ENCODE measurements around the gene NCAN. TPM values are rescaled to one million over a fixed set of nuclear protein-coding genes. Genes with fewer than 3 reads are reported as not detected.

The NCAN gene
- total and polyA plus RNA-seq, 9 of the 15 experiments (the other 6 are each of a cell fraction or from before 2014, with no cell fraction given), result 0.04 TPM; not detected in 8

GRCh38 chr19:19260417-19261214, 48.9 kb downstream of the NCAN start:
- H2AFZ ChIP-seq (ENCODE audit: low read depth, low read length), result no peak overlapping the region
- no peak for ATAC-seq
- CTCF ChIA-PET (ENCODE audit: low intra/inter-chr PET ratio), result no interaction called here

More at GRCh38 chr19:19260417-19261214, 48.9 kb downstream of the NCAN start:
- no peaks in the 10 kb centered on the region for H3K36me3 ChIP-seq (ENCODE audit: control insufficient read depth, insufficient read depth, low read length)
- H3K79me2 ChIP-seq (ENCODE audit: control insufficient read depth, insufficient read depth, low read length), result no peaks in the 10 kb centered on the region
- TF ChIP-seq, protein P1, sequence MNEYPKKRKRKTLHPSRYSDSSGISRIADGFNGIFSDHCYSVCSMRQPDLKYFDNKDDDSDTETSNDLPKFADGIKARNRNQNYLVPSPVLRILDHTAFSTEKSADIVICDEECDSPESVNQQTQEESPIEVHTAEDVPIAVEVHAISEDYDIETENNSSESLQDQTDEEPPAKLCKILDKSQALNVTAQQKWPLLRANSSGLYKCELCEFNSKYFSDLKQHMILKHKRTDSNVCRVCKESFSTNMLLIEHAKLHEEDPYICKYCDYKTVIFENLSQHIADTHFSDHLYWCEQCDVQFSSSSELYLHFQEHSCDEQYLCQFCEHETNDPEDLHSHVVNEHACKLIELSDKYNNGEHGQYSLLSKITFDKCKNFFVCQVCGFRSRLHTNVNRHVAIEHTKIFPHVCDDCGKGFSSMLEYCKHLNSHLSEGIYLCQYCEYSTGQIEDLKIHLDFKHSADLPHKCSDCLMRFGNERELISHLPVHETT (CRISPR knock-in tag; conservative IDR thresholded peaks at IDR 0.05 in 1 of 2, IDR thresholded peaks at IDR 0.05 in 1 of 2), result 0 out of 4 replicates have a peak, but pooled peaks of 1 of the 2 experiments have one; percentile 26
- no peak for TF ChIP-seq ZFP30 (CRISPR knock-in tag; IDR thresholded peaks at IDR 0.05; ENCODE audit: borderline replicate concordance)
- no peak overlapping the region for H3K4me2 ChIP-seq (ENCODE audit: insufficient read depth, low read length)
- intact Hi-C loops (cut with micrococcal nuclease) (no loop called here), in situ Hi-C loops (cut with MboI) (no loop called here)
- no peak overlapping the region for H3K27ac ChIP-seq (ENCODE audit: extremely low read depth, low read depth, low read length)
- H3K4me3 ChIP-seq, result no peak overlapping the region
- H3K9me3 ChIP-seq (replicated peaks; ENCODE audit: control insufficient read depth, insufficient read depth, low read depth, low read length), result peaks cover 1% of the 10 kb centered on the region; the same call in 1 of the 2 replicates
- no peaks in the 10 kb centered on the region for H3K9me1 ChIP-seq (ENCODE audit: control insufficient read depth, insufficient read depth, low read length)
- H3K27me3 ChIP-seq (ENCODE audit: control insufficient read depth in 2 of 2, insufficient read depth in 2 of 2, low read length in 2 of 2), result peaks cover 17 to 39% of the 10 kb centered on the region in 2 experiments; a peak in 4 of 5 replicates
- WGBS (ENCODE audit: insufficient coverage, low coverage, missing lambda C conversion rate), result 71% methylated on average over 29 of the region's 36 CpGs
- peaks cover 0 to 37% of the 10 kb centered on the region in 2 experiments; a peak in 3 of 5 replicates for H3K4me1 ChIP-seq (replicated peaks in 1 of 2; ENCODE audit: control insufficient read depth in 2 of 2, insufficient read depth in 2 of 2, low read length in 2 of 2)
- no TSS peak for BruUV-seq (replicated peaks)
- POLR2A ChIA-PET, result no interaction called here
- no peak for DNase-seq (ENCODE audit: extremely low read depth in 1 of 4, low spot score in 3 of 4)
- no peak for FAIRE-seq
- H4K20me1 ChIP-seq (replicated peaks; ENCODE audit: control insufficient read depth, insufficient read depth, low read length), result 0 out of 2 replicates have a peak, but pooled peaks cover 7% of the 10 kb centered on the region
- H3K9ac ChIP-seq (ENCODE audit: insufficient read depth in 1 of 2, low read depth in 2 of 2, low read length in 2 of 2), result no peak overlapping the region

All from K562 (cell line).